ENCODE results near the gene CBFA2T3.
"Not testable (repeated sequence)": the region's sequence is repeated elsewhere in the genome, so short reads cannot be mapped to it uniquely, and the experiment has no call there.

CBFA2T3 gene

GRCh38 chr16:88977018-88977811, at the start of gene CBFA2T3:
TSS of gene CBFA2T3 (minus strand) at chr16:88977207. CDS start at chr16:88976807, 400 bp downstream.
- DNase-seq, result no peak

GRCh38 chr16:89026121-89026612, 49.2 kb upstream of the CBFA2T3 start:
- DNase-seq, result no peak

GRCh38 chr16:89025636-89026035, 48.6 kb upstream of the CBFA2T3 start:
- DNase-seq, result no peak

- DNase-seq, result no peak
Measured at GRCh38 chr16:89024546-89025060, 47.6 kb upstream of the CBFA2T3 start.

- no peak for DNase-seq
Measured at GRCh38 chr16:89023621-89024511, 46.9 kb upstream of the CBFA2T3 start.

GRCh38 chr16:89023151-89023551, 46.1 kb upstream of the CBFA2T3 start:
- DNase-seq, result no peak

GRCh38 chr16:89022051-89022836, 45.2 kb upstream of the CBFA2T3 start:
- DNase-seq, result no peak

GRCh38 chr16:89020925-89021595, 44.1 kb upstream of the CBFA2T3 start:
- no peak for DNase-seq

GRCh38 chr16:89020068-89020924, 43.3 kb upstream of the CBFA2T3 start:
- no peak for DNase-seq

- no peak for DNase-seq
Measured at GRCh38 chr16:89019511-89019910, 42.5 kb upstream of the CBFA2T3 start.

- no peak for DNase-seq
Measured at GRCh38 chr16:89018282-89019158, 41.5 kb upstream of the CBFA2T3 start.

- DNase-seq, result no peak
Measured at GRCh38 chr16:89017543-89018281, 40.7 kb upstream of the CBFA2T3 start.

- not testable (repeated sequence) for DNase-seq
Measured at GRCh38 chr16:89016561-89016960, 39.6 kb upstream of the CBFA2T3 start.

- DNase-seq, result no peak
Measured at GRCh38 chr16:89015271-89015859, 38.4 kb upstream of the CBFA2T3 start.

- no peak for DNase-seq
Measured at GRCh38 chr16:89014403-89015230, 37.6 kb upstream of the CBFA2T3 start.

GRCh38 chr16:89013692-89014402, 36.8 kb upstream of the CBFA2T3 start:
- DNase-seq, result no peak

GRCh38 chr16:89013111-89013510, 36.1 kb upstream of the CBFA2T3 start:
- no peak for DNase-seq

Measured in activated naive CD4-positive, alpha-beta T cell (primary cell).